MM.1S (cell line): ENCODE results near the gene FIGNL1.

Experiments
- DNase-seq: peaks from one replicate; pipeline ENCODE4 v3.0.0-alpha.2; 2015
- H2AFZ ChIP-seq: fragments of 300-600 bp; sonication (generic); 2 replicates; pipeline ENCODE4 v1.6.0; 2016; ENCODE audit warnings: antibody characterized with exemption, low read length
- H3F3A ChIP-seq: fragments of 300-600 bp; sonication (generic); 2 replicates; pipeline ENCODE4 v1.6.1; 2016; ENCODE audit warnings: mild to moderate bottlenecking, antibody characterized with exemption, low read length, moderate library complexity, mixed read lengths; ENCODE audit not compliant: insufficient read depth
- H3K27ac ChIP-seq: fragments of 300-600 bp; sonication (generic); 2 replicates; pipeline ENCODE4 v1.5.1; 2016; ENCODE audit warnings: mild to moderate bottlenecking, low read length
- H3K27me3 ChIP-seq: fragments of 300-600 bp; sonication (generic); replicated peaks from 2 replicates; pipeline ENCODE4 v1.6.0; 2016; ENCODE audit warnings: low read length; ENCODE audit not compliant: insufficient read depth
- H3K36me3 ChIP-seq: fragments of 300-600 bp; sonication (generic); replicated peaks from 2 replicates; pipeline ENCODE4 v1.6.1; 2016; ENCODE audit warnings: mild to moderate bottlenecking, low read length, mixed read lengths; ENCODE audit not compliant: insufficient read depth
- H3K4me1 ChIP-seq: fragments of 300-600 bp; sonication (generic); 2 replicates; pipeline ENCODE4 v1.6.1; 2016; ENCODE audit warnings: low read length, mixed read lengths
- H3K4me2 ChIP-seq: fragments of 300-600 bp; sonication (generic); 2 replicates; pipeline ENCODE4 v1.6.0; 2016; ENCODE audit warnings: low read depth, low read length
- H3K4me3 ChIP-seq: fragments of 300-600 bp; sonication (generic); 2 replicates; pipeline ENCODE4 v1.5.1; 2016; ENCODE audit warnings: low read length, mixed read lengths
- H3K79me2 ChIP-seq: fragments of 300-600 bp; sonication (generic); 2 replicates; pipeline ENCODE4 v1.6.1; 2016; ENCODE audit warnings: mixed run types, low read length, mixed read lengths
- H3K9ac ChIP-seq: fragments of 300-600 bp; sonication (generic); 2 replicates; pipeline ENCODE4 v1.6.1; 2016; ENCODE audit warnings: low read length, mixed read lengths
- H3K9me2 ChIP-seq: fragments of 300-600 bp; sonication (generic); replicated peaks from 2 replicates; pipeline ENCODE4 v1.6.1; 2016; ENCODE audit warnings: mild to moderate bottlenecking, low read length, mixed read lengths; ENCODE audit not compliant: insufficient read depth
- H3K9me3 ChIP-seq: fragments of 300-600 bp; sonication (generic); replicated peaks from 2 replicates; pipeline ENCODE4 v1.6.1; 2016; ENCODE audit warnings: mild to moderate bottlenecking, low read length, mixed read lengths; ENCODE audit not compliant: insufficient read depth
- H4K20me1 ChIP-seq: fragments of 300-600 bp; sonication (generic); 2 replicates; pipeline ENCODE4 v1.6.1; 2016; ENCODE audit warnings: mild to moderate bottlenecking, low read length, moderate library complexity, mixed read lengths; ENCODE audit not compliant: insufficient read depth
- CTCF ChIP-seq: fragments of 300-600 bp; sonication (generic); IDR thresholded peaks from 2 replicates; pipeline ENCODE4 v1.5.1; 2016; ENCODE audit warnings: antibody characterized with exemption, low read length, mixed read lengths
- EZH2 ChIP-seq: fragments of 300-600 bp; sonication (generic); optimal IDR thresholded peaks from 2 replicates; pipeline ENCODE3; 2017; ENCODE audit warnings: low read depth, mild to moderate bottlenecking, antibody characterized with exemption, low read length, mixed read lengths
- EZH2phosphoT487 ChIP-seq: fragments of 300-600 bp; sonication (generic); IDR thresholded peaks from 2 replicates; pipeline ENCODE4 v1.6.1; 2018; ENCODE audit warnings: antibody characterized with exemption, low read length

FIGNL1 gene

GRCh38 chr7:50497068-50497642 is 47.0 kb upstream of the FIGNL1 start:
- H3K4me1 ChIP-seq: no peaks in the 10 kb centered on the region
- no peak overlapping the region for H2AFZ ChIP-seq
- no peak for DNase-seq
- no peaks in the 10 kb centered on the region for H3K9me2 ChIP-seq
- no peaks in the 10 kb centered on the region for H3K79me2 ChIP-seq
- H3K4me2 ChIP-seq: no peak overlapping the region
- no peak for TF ChIP-seq CTCF
- TF ChIP-seq EZH2: no peak
- TF ChIP-seq EZH2phosphoT487: no peak
- H3K27me3 ChIP-seq: no peaks in the 10 kb centered on the region
- no peaks in the 10 kb centered on the region for H4K20me1 ChIP-seq
- no peak overlapping the region for H3K9ac ChIP-seq
- no peaks in the 10 kb centered on the region for H3K36me3 ChIP-seq
- H3K4me3 ChIP-seq: no peak overlapping the region
- H3K27ac ChIP-seq: no peak overlapping the region
- no peaks in the 10 kb centered on the region for H3K9me3 ChIP-seq
- H3F3A ChIP-seq: no peaks in the 10 kb centered on the region

- no peak overlapping the region for H3K27ac ChIP-seq
- TF ChIP-seq EZH2phosphoT487 (no peak), CTCF (no peak), EZH2 (no peak)
- H3K9me3 ChIP-seq: no peaks in the 10 kb centered on the region
- no peaks in the 10 kb centered on the region for H3K9me2 ChIP-seq
- H3K27me3 ChIP-seq: no peaks in the 10 kb centered on the region
- no peak overlapping the region for H3K9ac ChIP-seq
- H3F3A ChIP-seq: no peaks in the 10 kb centered on the region
- no peaks in the 10 kb centered on the region for H3K36me3 ChIP-seq
- H3K4me2 ChIP-seq: no peak overlapping the region
- no peaks in the 10 kb centered on the region for H4K20me1 ChIP-seq
- no peak overlapping the region for H2AFZ ChIP-seq
- no peaks in the 10 kb centered on the region for H3K4me1 ChIP-seq
- no peak for DNase-seq
- H3K4me3 ChIP-seq: no peak overlapping the region
- H3K79me2 ChIP-seq: no peaks in the 10 kb centered on the region
Measured at GRCh38 chr7:50496569-50496968, 46.4 kb upstream of the FIGNL1 start.

- no peak overlapping the region for H3K27ac ChIP-seq
- H3K27me3 ChIP-seq: no peaks in the 10 kb centered on the region
- H4K20me1 ChIP-seq: no peaks in the 10 kb centered on the region
- no peak overlapping the region for H3K4me2 ChIP-seq
- H3K9ac ChIP-seq: no peak overlapping the region
- no peaks in the 10 kb centered on the region for H3K79me2 ChIP-seq
- H3K4me1 ChIP-seq: no peaks in the 10 kb centered on the region
- no peak for DNase-seq
- H3K4me3 ChIP-seq: no peak overlapping the region
- H3K9me3 ChIP-seq: no peaks in the 10 kb centered on the region
- H2AFZ ChIP-seq: no peak overlapping the region
- H3K36me3 ChIP-seq: no peaks in the 10 kb centered on the region
- no peaks in the 10 kb centered on the region for H3K9me2 ChIP-seq
- TF ChIP-seq EZH2phosphoT487 (no peak), CTCF (no peak), EZH2 (no peak)
- no peaks in the 10 kb centered on the region for H3F3A ChIP-seq
Measured at GRCh38 chr7:50495746-50496145, 45.6 kb upstream of the FIGNL1 start.
